Peyer's patch (tissue), 4 donors: ENCODE data around the gene SLC26A9. TPM values are rescaled to one million over a fixed set of nuclear protein-coding genes. Genes with fewer than 3 reads are reported as not detected.
"Not testable (repeated sequence)": the region's sequence is repeated elsewhere in the genome, so short reads cannot be mapped to it uniquely, and the experiment has no call there.

Experiments
- DNase-seq, 3 donors: peaks; one replicate each; pipeline ENCODE4 v3.0.0-alpha.2; 2017 to 2019
- H3K27ac ChIP-seq, 4 donors: fragments of 200-600 bp; sonication (generic); one replicate each; pipeline ENCODE4 v1.5.1; 2016 to 2019
- H3K27me3 ChIP-seq, 2 donors: fragments of 200-600 bp; sonication (generic); one replicate each; pipeline ENCODE4 v1.5.1; 2019
- H3K36me3 ChIP-seq, 3 donors: fragments of 200-600 bp; sonication (generic); one replicate each; pipeline ENCODE4 v1.5.1; 2016 to 2019
- H3K4me1 ChIP-seq, 4 donors: fragments of 200-600 bp; sonication (generic); one replicate each; pipeline ENCODE4 v1.5.1; 2016 to 2019
- H3K4me3 ChIP-seq, 4 donors: fragments of 200-600 bp; sonication (generic); 1 replicate in 3 of 4; 2 replicates in 1 of 4; pipeline ENCODE4 v1.5.1; 2016 to 2019; ENCODE audit warnings: mild to moderate bottlenecking in 1 of 4
- H3K9me3 ChIP-seq, 4 donors: fragments of 200-600 bp; sonication (generic); one replicate each; pipeline ENCODE4 v1.5.1; 2016 to 2019; ENCODE audit warnings: mild to moderate bottlenecking in 1 of 4
- POLR2A ChIP-seq, 2 donors: fragments of 450-650 bp; IDR thresholded peaks; one replicate each; pipeline ENCODE4 v1.5.1; 2017; ENCODE audit warnings: antibody characterized with exemption in 2 of 2, mild to moderate bottlenecking in 2 of 2, moderate library complexity in 2 of 2
- total RNA-seq, 4 donors: library from RNA; depleted of rRNA; stranded (reverse); fragments of >200 nt; gene quantifications; one replicate each; pipeline ENCODE4 v1.1.0, GENCODE V29; 2016
- TF ChIP-seq, protein P1 (sequence below), 6 experiments: fragments of 450-650 bp in 4 of 6; fragments of 200-600 bp in 2 of 6; sonication (generic) in 1 of 6; IDR thresholded peaks; one replicate each; pipeline ENCODE4 v1.5.1; 2017 to 2019; ENCODE audit warnings: antibody characterized with exemption in 6 of 6, mild to moderate bottlenecking in 3 of 6, moderate library complexity in 1 of 6

SLC26A9 gene
- total RNA-seq, 4 donors from 2014 or later = not detected

DNA sequence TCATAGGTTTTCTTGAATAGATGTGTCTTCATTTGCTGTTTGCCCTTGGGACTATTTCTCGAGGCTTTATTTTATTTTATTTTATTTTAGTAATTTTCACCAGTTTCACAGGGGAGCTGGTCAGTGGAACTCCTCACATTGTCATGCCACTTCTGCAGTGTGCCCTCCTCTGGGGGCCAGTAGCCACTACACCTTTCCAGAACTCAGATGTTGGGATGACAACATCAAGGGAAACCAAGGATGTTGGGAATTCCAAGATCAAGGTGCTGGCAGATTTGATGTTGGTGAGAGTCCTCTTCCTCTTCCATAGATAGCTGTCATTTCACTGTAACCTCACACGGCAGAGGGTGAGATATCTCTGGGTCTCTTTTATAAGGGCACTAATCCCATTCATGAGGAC is 35.5 kb downstream of the SLC26A9 start:
- H3K27me3 ChIP-seq = no peaks in the 10 kb centered on the region
- H3K9me3 ChIP-seq = no peaks in the 10 kb centered on the region
- H3K4me3 ChIP-seq = no peak overlapping the region
- DNase-seq = no peak
- H3K36me3 ChIP-seq = no peaks in the 10 kb centered on the region
- H3K27ac ChIP-seq = no peak overlapping the region
- H3K4me1 ChIP-seq = no peaks in the 10 kb centered on the region
- TF ChIP-seq, protein P1, sequence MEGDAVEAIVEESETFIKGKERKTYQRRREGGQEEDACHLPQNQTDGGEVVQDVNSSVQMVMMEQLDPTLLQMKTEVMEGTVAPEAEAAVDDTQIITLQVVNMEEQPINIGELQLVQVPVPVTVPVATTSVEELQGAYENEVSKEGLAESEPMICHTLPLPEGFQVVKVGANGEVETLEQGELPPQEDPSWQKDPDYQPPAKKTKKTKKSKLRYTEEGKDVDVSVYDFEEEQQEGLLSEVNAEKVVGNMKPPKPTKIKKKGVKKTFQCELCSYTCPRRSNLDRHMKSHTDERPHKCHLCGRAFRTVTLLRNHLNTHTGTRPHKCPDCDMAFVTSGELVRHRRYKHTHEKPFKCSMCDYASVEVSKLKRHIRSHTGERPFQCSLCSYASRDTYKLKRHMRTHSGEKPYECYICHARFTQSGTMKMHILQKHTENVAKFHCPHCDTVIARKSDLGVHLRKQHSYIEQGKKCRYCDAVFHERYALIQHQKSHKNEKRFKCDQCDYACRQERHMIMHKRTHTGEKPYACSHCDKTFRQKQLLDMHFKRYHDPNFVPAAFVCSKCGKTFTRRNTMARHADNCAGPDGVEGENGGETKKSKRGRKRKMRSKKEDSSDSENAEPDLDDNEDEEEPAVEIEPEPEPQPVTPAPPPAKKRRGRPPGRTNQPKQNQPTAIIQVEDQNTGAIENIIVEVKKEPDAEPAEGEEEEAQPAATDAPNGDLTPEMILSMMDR (IDR thresholded peaks at IDR 0.05) = peak in 4 of 6 experiments; percentile 11 to 47 (median 28)
- TF ChIP-seq POLR2A (IDR thresholded peaks at IDR 0.05) = no peak

DNA sequence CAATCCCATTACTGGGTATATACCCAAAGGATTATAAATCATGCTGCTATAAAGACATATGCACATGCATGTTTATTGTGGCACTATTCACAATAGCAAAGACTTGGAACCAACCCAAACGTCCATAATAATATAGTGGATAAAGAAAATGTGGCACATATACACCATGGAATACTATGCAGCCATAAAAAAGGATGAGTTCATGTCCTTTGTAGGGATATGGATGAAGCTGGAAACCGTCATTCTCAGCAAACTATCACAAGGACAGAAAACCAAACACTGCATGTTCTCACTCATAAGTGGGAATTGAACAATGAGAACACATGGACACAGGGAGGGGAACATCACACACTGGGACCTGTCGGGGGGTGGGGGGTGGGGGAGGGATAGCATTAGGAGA is 38.2 kb downstream of the SLC26A9 start:
- not testable (repeated sequence) for H3K9me3 ChIP-seq, H3K27ac ChIP-seq, H3K27me3 ChIP-seq, DNase-seq, H3K4me3 ChIP-seq, H3K36me3 ChIP-seq, H3K4me1 ChIP-seq

DNA sequence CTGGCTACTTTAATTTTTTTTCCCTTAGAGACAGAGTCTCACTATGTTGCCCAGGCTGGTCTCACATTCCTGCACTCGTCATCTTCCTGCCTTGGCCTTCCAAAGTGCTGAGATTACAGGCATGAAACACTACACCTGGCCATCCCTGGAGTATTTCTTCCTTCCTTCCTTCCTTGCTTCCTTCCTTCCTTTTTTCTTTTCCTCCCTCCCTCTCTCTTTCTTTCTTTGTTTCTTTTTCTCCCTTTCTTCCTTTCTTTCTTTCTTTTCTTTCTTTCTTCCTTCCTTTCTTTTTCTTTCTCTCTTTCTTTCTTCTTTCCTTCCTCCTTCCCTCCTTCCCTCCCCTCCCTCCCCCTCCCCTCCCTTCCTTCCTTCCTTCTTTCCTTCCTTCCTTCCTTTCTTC is 46.9 kb downstream of the SLC26A9 start:
- no peaks in the 10 kb centered on the region for H3K27me3 ChIP-seq
- H3K4me3 ChIP-seq = no peak overlapping the region
- H3K9me3 ChIP-seq = no peaks in the 10 kb centered on the region
- DNase-seq = no peak
- no peak for TF ChIP-seq POLR2A (IDR thresholded peaks at IDR 0.05)
- TF ChIP-seq, protein P1 (IDR thresholded peaks at IDR 0.05) = no peak
- H3K27ac ChIP-seq = no peak overlapping the region
- no peaks in the 10 kb centered on the region for H3K36me3 ChIP-seq
- H3K4me1 ChIP-seq = no peaks in the 10 kb centered on the region

DNA sequence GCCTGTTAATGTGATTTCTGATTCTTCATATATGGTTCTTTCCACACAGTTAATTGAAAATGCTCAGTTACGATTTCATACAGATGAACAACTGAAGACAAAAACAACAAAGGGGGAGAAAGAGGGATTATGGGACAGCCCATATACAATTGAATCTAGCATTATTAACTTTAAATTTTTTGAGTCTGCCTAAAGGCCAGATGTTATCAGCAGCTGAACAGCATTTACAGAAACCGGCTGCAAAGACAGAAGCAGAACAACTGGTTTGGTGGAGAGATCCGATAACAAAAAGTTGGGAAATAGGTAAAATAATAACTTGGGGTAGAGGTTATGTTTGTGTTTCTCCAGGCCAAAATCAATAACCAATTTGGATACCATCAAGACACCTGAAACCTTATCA is 49.1 kb downstream of the SLC26A9 start:
- not testable (repeated sequence) for DNase-seq, H3K4me3 ChIP-seq, H3K36me3 ChIP-seq, H3K27ac ChIP-seq, H3K4me1 ChIP-seq, H3K9me3 ChIP-seq, H3K27me3 ChIP-seq

DNA sequence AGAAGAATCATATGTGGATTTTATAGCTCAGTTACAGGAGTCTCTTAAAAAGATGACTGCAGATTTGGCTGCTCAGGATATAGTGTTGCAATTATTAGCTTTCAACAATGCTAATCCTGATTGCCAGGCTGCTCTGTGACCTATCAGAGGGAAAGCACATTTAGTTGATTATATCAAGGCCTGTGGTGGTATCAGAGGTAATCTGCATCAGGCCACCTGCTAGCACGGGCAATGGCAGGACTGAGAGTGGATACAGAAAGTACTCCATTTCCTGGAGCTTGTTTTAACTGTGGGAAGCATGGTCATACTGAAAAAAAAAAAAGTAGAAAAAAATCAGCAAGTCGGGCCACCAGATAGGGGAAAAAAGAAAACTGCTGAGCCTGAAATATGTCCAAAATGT is 51.1 kb downstream of the SLC26A9 start:
- H3K9me3 ChIP-seq, H3K4me1 ChIP-seq, H3K36me3 ChIP-seq, H3K27ac ChIP-seq, H3K27me3 ChIP-seq, DNase-seq, H3K4me3 ChIP-seq: not testable (repeated sequence)

DNA sequence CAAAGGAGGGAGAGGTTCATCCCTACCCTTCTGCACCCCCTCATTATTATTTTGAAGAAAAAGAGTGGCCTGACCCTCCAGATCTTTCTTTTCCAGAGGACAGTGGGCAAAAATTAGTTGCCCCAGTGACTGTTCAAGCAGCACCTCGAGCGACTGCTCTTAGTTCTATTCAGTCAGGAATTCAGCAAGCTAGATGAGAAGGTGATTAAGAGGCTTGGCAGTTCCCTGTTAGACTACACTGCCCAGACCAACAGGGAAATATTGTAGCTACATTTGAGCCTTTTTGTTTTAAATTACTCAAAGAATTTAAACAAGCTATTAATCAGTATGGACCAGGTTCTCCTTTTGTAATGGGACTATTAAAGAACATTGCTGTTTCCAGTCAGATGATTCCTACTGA is 51.8 kb downstream of the SLC26A9 start:
- H3K27me3 ChIP-seq, H3K4me3 ChIP-seq, DNase-seq, H3K27ac ChIP-seq, H3K36me3 ChIP-seq, H3K4me1 ChIP-seq, H3K9me3 ChIP-seq: not testable (repeated sequence)

DNA sequence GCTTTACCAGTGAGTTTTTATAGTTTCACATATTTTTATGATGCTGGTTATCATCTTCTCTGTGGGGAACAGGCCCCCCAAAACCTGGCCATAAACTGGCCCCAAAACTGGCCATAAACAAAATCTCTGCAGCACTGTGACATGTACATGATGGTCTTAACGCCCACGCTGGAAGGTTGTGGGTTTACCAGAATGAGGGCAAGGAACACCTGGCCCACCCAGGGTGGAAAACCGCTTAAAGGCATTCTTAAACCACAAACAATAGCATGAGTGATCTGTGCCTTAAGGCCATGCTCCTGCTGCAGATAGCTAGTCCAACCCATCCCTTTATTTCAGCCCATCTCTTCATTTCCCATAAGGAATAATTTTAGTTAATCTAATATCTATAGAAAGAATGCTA is 52.6 kb downstream of the SLC26A9 start:
- H3K27me3 ChIP-seq, H3K36me3 ChIP-seq, H3K27ac ChIP-seq, H3K4me3 ChIP-seq, H3K4me1 ChIP-seq, DNase-seq, H3K9me3 ChIP-seq: not testable (repeated sequence)

DNA sequence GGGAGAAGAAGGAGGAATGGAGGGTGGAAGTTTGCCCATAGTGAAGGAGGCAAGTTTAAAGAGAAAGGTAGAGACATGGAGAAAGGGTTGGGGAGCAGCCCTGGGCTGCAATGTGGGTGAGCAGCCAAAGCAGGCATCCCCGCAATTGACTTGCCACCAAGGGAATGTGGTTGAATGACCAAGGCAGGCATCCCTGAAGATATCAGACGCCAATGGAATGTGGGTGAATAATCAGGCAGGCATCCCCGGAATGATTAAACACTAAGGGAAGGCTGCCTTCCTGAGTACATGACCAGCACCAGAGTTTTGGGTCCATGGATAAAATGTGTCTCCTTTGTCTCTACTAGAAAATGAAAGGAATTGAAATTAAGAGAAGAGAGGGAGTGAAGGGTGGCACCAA is 53.5 kb downstream of the SLC26A9 start:
- not testable (repeated sequence) for H3K4me1 ChIP-seq, H3K27me3 ChIP-seq, H3K27ac ChIP-seq, H3K36me3 ChIP-seq, H3K9me3 ChIP-seq, DNase-seq, H3K4me3 ChIP-seq

DNA sequence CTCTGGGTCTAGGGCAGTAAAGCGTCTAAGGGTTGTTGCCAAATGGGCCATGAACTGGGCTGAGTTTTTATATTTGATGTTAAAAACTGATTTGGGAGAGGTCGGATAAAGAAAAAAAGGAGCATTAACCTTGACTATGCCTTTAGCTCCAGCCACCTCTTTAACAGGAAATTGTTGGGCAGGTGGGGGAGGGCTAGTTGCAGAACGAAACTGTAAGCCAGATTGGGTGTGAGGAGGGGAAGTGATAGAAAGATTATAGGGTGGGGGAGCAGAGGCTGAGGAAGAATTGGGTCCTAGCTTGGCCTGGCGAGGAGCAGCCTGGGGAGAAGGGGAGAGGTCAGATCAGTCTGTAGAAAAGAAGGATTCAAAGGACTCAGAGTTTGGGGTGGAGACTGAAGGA is 54.2 kb downstream of the SLC26A9 start:
- DNase-seq, H3K27ac ChIP-seq, H3K36me3 ChIP-seq, H3K4me3 ChIP-seq, H3K4me1 ChIP-seq, H3K27me3 ChIP-seq, H3K9me3 ChIP-seq: not testable (repeated sequence)

DNA sequence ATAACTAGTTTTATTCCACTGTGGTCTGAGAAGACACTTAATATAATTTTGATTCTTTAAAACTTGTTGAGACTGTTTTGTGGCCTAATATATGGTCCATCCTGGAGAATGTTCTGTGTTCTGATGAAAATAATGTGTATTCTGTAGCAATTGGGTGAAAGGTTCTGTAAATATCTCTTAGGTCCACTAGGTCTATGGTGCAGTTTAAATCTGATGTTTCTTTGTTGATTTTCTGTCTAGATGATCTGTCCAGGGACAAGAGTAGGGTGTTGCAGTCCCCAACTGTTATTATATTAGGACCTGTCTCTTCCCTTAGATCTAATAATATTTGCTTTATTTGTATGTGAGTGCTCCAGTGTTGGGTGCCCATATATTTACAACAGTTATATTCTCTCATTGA is 59.5 kb downstream of the SLC26A9 start:
- Histone ChIP-seq H3K9me3 (no peaks in the 10 kb centered on the region), H3K4me1 (no peaks in the 10 kb centered on the region), H3K4me3 (no peak overlapping the region), H3K27ac (no peak overlapping the region), H3K36me3 (no peaks in the 10 kb centered on the region), H3K27me3 (no peaks in the 10 kb centered on the region)
- DNase-seq = no peak
- no peak for TF ChIP-seq POLR2A (IDR thresholded peaks at IDR 0.05)
- TF ChIP-seq, protein P1 (IDR thresholded peaks at IDR 0.05) = no peak
